ENCODE results near the gene CNTNAP2. TPM values are rescaled to one million over a fixed set of nuclear protein-coding genes. Genes with fewer than 3 reads are reported as not detected.

CNTNAP2 gene
- total RNA-seq, 1 donor from 2014 or later = 0.27 TPM

GRCh38 chr7:148116829-148117403 lies 2000.3 kb downstream of the CNTNAP2 start:
- Mint-ChIP-seq H3K4me3 (ENCODE audit: unreplicated experiment) (no peak overlapping the region), H3K9me3 (ENCODE audit: low read depth) (peaks cover 4% of the 10 kb centered on the region), H3K4me1 (ENCODE audit: low read depth) (no peaks in the 10 kb centered on the region), H3K36me3 (ENCODE audit: low read depth) (no peaks in the 10 kb centered on the region), H3K27me3 (ENCODE audit: low read depth) (peaks cover 7% of the 10 kb centered on the region), H3K27ac (ENCODE audit: unreplicated experiment) (no peak overlapping the region)
- no peak for DNase-seq (ENCODE audit: low spot score)
- TF ChIP-seq CTCF (IDR thresholded peaks at IDR 0.05) = no peak

- no peak for DNase-seq (ENCODE audit: low spot score)
- peaks cover 7% of the 10 kb centered on the region for H3K27me3 Mint-ChIP-seq (ENCODE audit: low read depth)
- no peak overlapping the region for H3K27ac Mint-ChIP-seq (ENCODE audit: unreplicated experiment)
- no peaks in the 10 kb centered on the region for H3K4me1 Mint-ChIP-seq (ENCODE audit: low read depth)
- no peaks in the 10 kb centered on the region for H3K9me3 Mint-ChIP-seq (ENCODE audit: low read depth)
- no peaks in the 10 kb centered on the region for H3K36me3 Mint-ChIP-seq (ENCODE audit: low read depth)
- no peak for TF ChIP-seq CTCF (IDR thresholded peaks at IDR 0.05)
- no peak overlapping the region for H3K4me3 Mint-ChIP-seq (ENCODE audit: unreplicated experiment)
These were observed 2001.8 kb downstream of the CNTNAP2 start for GRCh38 chr7:148118371-148118770.

GRCh38 chr7:148121401-148121800 lies 2004.8 kb downstream of the CNTNAP2 start:
- Mint-ChIP-seq H3K36me3 (ENCODE audit: low read depth) (no peaks in the 10 kb centered on the region), H3K9me3 (ENCODE audit: low read depth) (no peaks in the 10 kb centered on the region), H3K27ac (ENCODE audit: unreplicated experiment) (no peak overlapping the region), H3K27me3 (ENCODE audit: low read depth) (peaks cover 8% of the 10 kb centered on the region), H3K4me1 (ENCODE audit: low read depth) (no peaks in the 10 kb centered on the region), H3K4me3 (ENCODE audit: unreplicated experiment) (no peak overlapping the region)
- no peak for TF ChIP-seq CTCF (IDR thresholded peaks at IDR 0.05)
- no peak for DNase-seq (ENCODE audit: low spot score)

- Mint-ChIP-seq H3K36me3 (ENCODE audit: low read depth) (no peaks in the 10 kb centered on the region), H3K9me3 (ENCODE audit: low read depth) (no peaks in the 10 kb centered on the region), H3K4me1 (ENCODE audit: low read depth) (no peaks in the 10 kb centered on the region), H3K4me3 (ENCODE audit: unreplicated experiment) (no peak overlapping the region), H3K27me3 (ENCODE audit: low read depth) (peaks cover 8% of the 10 kb centered on the region), H3K27ac (ENCODE audit: unreplicated experiment) (no peak overlapping the region)
- no peak for TF ChIP-seq CTCF (IDR thresholded peaks at IDR 0.05)
- DNase-seq (ENCODE audit: low spot score) = no peak
These were observed 2005.2 kb downstream of the CNTNAP2 start for GRCh38 chr7:148121847-148122246.

- Mint-ChIP-seq H3K4me1 (ENCODE audit: low read depth) (no peaks in the 10 kb centered on the region), H3K27ac (ENCODE audit: unreplicated experiment) (no peak overlapping the region), H3K9me3 (ENCODE audit: low read depth) (no peaks in the 10 kb centered on the region), H3K27me3 (ENCODE audit: low read depth) (peaks cover 4% of the 10 kb centered on the region), H3K36me3 (ENCODE audit: low read depth) (no peaks in the 10 kb centered on the region), H3K4me3 (ENCODE audit: unreplicated experiment) (no peak overlapping the region)
- no peak for TF ChIP-seq CTCF (IDR thresholded peaks at IDR 0.05)
- no peak for DNase-seq (ENCODE audit: low spot score)
These were observed 2007.9 kb downstream of the CNTNAP2 start for GRCh38 chr7:148124477-148124876.
